CD1c-positive myeloid dendritic cell (primary cell): ENCODE data around the gene KRTAP10-2.
"Not testable (repeated sequence)": the region's sequence is repeated elsewhere in the genome, so short reads cannot be mapped to it uniquely, and the experiment has no call there.

Experiments
- DNase-seq: peaks from one replicate; pipeline ENCODE4 v3.0.0-alpha.2; 2016; ENCODE audit errors: extremely low spot score

Gene KRTAP10-2

GRCh38 chr21:44583089-44583799, 31.9 kb upstream of the KRTAP10-2 start:
- DNase-seq, result no peak

GRCh38 chr21:44582055-44582454, 30.8 kb upstream of the KRTAP10-2 start:
- DNase-seq, result no peak

GRCh38 chr21:44581158-44581557, 29.9 kb upstream of the KRTAP10-2 start:
- no peak for DNase-seq

- DNase-seq, result not testable (repeated sequence)
Observed at GRCh38 chr21:44580231-44580821, 29.0 kb upstream of the KRTAP10-2 start, which contains the start of gene KRTAP10-5. Gene KRTAP10-5, minus strand, starts transcription at chr21:44580604. Its CDS starts 26 bp downstream, at chr21:44580578.

- DNase-seq, result no peak
Observed at GRCh38 chr21:44579833-44580144, 28.5 kb upstream of the KRTAP10-2 start.

- no peak for DNase-seq
Observed at GRCh38 chr21:44579056-44579832, 27.9 kb upstream of the KRTAP10-2 start.

- DNase-seq, result no peak
Observed at GRCh38 chr21:44578371-44579055, 27.2 kb upstream of the KRTAP10-2 start.

GRCh38 chr21:44576025-44576420, 24.7 kb upstream of the KRTAP10-2 start:
- no peak for DNase-seq

GRCh38 chr21:44575307-44576024, 24.2 kb upstream of the KRTAP10-2 start:
- DNase-seq, result no peak

GRCh38 chr21:44574457-44575306, 23.4 kb upstream of the KRTAP10-2 start:
- DNase-seq, result no peak

- not testable (repeated sequence) for DNase-seq
Observed at GRCh38 chr21:44573630-44574456, 22.5 kb upstream of the KRTAP10-2 start, which contains the start of gene KRTAP10-4. Gene KRTAP10-4, plus strand, starts transcription at chr21:44573729. Its CDS starts 30 bp downstream, at chr21:44573759.

- DNase-seq, result no peak
Observed at GRCh38 chr21:44572959-44573583, 21.8 kb upstream of the KRTAP10-2 start.

GRCh38 chr21:44571844-44572782, 20.8 kb upstream of the KRTAP10-2 start:
- no peak for DNase-seq

GRCh38 chr21:44571296-44571695, 20.0 kb upstream of the KRTAP10-2 start:
- DNase-seq, result no peak

GRCh38 chr21:44569861-44570517, 18.7 kb upstream of the KRTAP10-2 start:
- no peak for DNase-seq

- no peak for DNase-seq
Observed at GRCh38 chr21:44568667-44569556, 17.6 kb upstream of the KRTAP10-2 start.
